GM12801 (cell line): ENCODE results near the gene OAS1.
A peak's percentile ranks its signal among the peaks of the same experiment; 100 is the strongest.

Experiments used
- CTCF ChIP-seq: IDR thresholded peaks from one replicate; pipeline ENCODE4 v1.5.1; 2011; ENCODE audit warnings: control low read depth; ENCODE audit not compliant: insufficient read length; ENCODE audit errors: extremely low read depth

OAS1 gene

GRCh38 chr12:112900298-112901145 is 6.2 kb upstream of the OAS1 start:
- TF ChIP-seq CTCF = peak; percentile 90

DNA sequence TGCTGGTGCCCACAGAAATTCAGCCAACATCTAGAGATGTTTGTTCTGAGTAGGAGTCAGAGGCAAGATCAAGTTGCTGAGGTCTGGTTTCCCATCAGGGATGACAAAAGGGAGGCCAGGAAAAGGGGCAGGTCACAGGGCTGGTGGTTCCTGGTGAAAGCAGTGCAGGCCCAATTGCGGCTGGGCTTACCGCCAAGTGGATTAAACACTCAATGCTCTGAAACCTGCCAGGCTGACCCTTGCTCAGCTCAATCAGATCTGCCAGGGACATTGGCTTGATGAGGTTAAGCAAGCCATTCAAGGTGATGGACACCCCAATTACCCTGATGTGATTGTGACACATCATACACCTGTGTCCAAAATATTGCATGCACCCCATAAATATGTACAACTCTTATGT is 5.5 kb upstream of the OAS1 start:
- TF ChIP-seq CTCF = no peak

DNA sequence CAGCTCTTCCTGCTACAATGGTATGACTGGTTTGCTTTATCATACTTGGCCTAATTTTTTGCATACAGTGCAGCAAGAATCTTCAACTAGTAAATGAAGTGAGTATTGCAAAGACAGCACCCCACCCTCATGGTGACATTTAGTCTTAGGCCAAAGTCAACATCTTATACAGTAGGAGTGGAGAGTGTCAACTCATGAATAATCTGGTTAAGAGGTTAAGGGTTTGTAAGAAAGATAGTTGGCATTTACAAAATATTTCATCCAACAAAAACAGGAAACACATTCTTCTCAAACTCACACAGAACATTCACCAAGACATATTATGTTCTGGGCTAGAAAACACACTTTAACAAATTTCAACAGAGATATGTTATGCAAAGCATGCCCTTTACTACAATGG is 2.2 kb upstream of the OAS1 start:
- no peak for TF ChIP-seq CTCF

DNA sequence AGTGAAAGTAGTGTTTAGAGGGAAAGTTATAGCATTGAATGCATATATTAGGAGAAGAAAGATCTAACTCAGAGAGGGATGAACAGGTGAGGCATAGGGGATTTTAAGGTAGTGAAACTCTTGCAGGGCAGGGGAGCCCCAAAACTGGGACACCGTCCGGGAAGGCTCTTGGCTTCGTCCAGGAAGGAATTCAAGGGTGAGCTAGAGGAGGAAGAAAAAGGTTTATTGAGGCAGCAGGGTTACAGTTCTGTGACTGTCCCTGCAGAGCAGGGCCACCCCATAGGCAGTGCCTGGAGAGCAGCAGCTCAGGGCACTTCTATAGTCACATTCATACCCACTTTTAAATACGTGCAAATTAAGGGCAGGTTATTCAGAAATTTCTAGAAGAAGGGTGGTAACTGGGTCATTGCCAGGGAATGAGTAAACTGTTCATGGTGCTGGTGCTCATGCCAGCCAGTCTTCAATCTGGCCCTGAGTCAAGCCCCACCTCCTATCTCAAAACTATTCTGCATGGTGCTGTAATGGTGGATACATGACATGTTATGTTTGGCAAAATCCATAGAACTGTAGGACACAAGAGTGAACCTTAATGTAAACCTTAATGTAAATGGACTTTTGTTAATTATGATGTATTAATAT is 1.2 kb upstream of the OAS1 start:
- TF ChIP-seq CTCF = no peak

DNA sequence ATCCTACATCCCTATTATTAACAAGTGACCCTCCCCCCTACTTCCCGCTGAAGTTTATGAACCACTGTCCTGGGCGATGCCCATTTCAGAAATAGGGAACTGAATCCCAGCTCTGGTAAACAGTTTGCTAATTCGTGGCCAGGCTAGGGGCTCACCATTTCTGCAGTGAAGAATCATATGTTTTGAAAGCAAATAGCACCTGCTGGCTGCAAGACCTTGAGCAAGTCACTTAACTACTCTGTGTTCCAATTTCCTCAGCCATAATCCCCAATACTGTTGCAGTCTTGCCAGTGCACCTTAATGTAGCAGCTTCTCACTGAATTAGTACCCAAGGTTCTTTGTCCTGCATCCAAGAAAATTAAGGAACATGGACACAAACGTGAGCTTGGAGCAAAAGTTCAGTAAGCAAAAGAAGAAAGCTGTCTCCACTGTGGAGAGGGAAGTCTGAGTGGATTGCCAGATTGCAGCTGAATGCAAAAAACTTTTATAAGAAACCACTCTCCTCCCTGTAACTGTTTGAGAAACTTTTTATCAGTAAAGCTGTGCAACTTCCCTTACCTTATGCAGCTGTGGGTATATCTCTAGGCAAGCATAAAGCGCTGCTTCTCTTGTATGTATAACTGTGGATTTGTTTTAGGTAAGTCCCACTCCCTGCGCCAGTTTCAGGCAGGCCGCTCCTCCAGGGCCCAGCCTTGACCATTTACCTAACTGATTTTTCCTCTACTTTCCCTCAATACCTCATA is 824 bp downstream of the OAS1 start:
- no peak for TF ChIP-seq CTCF

- no peak for TF ChIP-seq CTCF
Measured at GRCh38 chr12:112908548-112908947, 1.8 kb downstream of the OAS1 start.

GRCh38 chr12:112909693-112910092 is 2.9 kb downstream of the OAS1 start:
- no peak for TF ChIP-seq CTCF
